ENCODE results near the gene RAB33A.

DNA sequence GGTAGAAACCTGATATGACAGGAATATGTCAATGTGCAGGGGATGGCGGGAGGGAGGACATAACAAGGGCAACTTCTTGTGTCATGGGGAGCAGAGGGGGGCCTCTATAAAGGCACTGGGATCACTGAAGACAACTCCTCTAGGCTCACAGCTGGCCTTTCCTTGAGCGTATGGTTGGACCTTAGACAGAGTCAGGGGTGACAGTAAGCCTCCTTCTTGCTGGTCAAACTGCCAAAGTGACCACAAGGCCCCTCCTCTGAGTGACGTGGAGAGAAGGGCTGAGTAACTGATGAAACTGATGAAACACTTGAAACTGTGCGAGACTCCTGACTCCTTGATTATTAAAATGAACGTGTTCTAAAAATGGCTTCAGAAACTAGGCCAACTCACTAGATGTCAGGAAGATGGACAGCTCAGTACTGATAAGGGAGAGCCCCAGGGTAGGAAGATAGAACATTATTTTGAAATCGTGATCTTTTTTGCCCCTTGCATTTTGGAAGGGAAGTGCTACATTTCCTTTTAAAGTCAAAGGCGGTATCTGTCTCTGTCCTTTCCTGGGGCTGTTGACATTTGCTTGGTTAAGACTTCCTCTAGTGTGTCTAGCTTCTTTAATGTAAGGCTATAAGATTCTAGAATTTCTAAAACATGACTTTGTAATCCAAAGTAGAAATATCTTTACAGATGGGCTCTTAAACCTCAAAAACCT is 1.6 kb downstream of the RAB33A start:
- TF ChIP-seq, protein P1, sequence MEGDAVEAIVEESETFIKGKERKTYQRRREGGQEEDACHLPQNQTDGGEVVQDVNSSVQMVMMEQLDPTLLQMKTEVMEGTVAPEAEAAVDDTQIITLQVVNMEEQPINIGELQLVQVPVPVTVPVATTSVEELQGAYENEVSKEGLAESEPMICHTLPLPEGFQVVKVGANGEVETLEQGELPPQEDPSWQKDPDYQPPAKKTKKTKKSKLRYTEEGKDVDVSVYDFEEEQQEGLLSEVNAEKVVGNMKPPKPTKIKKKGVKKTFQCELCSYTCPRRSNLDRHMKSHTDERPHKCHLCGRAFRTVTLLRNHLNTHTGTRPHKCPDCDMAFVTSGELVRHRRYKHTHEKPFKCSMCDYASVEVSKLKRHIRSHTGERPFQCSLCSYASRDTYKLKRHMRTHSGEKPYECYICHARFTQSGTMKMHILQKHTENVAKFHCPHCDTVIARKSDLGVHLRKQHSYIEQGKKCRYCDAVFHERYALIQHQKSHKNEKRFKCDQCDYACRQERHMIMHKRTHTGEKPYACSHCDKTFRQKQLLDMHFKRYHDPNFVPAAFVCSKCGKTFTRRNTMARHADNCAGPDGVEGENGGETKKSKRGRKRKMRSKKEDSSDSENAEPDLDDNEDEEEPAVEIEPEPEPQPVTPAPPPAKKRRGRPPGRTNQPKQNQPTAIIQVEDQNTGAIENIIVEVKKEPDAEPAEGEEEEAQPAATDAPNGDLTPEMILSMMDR (conservative IDR thresholded peaks at IDR 0.05), result no peak
- TF ChIP-seq ZFX (IDR thresholded peaks at IDR 0.05), result no peak

Measured in C4-2B (cell line).